GM06990 (cell line): ENCODE results near the gene CNOT2.

Experiments used
- DNase-seq: peaks from one replicate; pipeline ENCODE4 v3.0.0-alpha.2; 2011; ENCODE audit not compliant: insufficient read length; ENCODE audit errors: extremely low read depth
- H3K27me3 ChIP-seq: replicated peaks from 2 replicates; pipeline ENCODE4 v1.6.0; 2011; ENCODE audit warnings: low read length; ENCODE audit not compliant: control insufficient read depth, insufficient read depth
- H3K36me3 ChIP-seq: 2 replicates; pipeline ENCODE4 v1.5.1; 2011; ENCODE audit warnings: low read length; ENCODE audit not compliant: control insufficient read depth, insufficient read depth
- H3K4me3 ChIP-seq: replicated peaks from 2 replicates; pipeline ENCODE4 v1.5.1; 2011; ENCODE audit warnings: low read depth, mild to moderate bottlenecking, control low read depth, low read length
- CTCF ChIP-seq: IDR thresholded peaks from 2 replicates; pipeline ENCODE4 v1.5.1; 2011; ENCODE audit warnings: low read length, control low read depth, mild to moderate bottlenecking, inconsistent platforms; ENCODE audit not compliant: insufficient read depth, poor library complexity, severe bottlenecking

CNOT2 gene

DNA sequence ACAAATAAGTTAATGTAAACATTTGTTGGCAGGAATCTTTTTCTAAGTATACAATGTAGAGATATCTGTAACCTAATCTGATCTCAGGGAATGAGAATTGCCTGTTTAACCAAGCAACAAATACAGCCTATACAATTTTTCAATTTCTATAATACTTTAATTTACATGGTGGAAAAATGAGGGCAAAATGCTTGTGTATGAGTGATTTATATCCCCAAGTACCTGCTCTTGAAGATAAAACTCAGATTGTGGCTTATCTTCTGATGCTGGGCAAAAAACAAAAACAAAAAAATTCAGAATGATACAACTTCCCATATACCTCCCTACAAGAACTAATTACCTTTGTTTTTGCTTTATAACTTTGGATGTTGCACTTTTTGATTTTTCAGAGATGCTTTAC is 2.2 kb downstream of the CNOT2 start:
- H3K4me3 ChIP-seq = no peak overlapping the region
- H3K36me3 ChIP-seq = no peaks in the 10 kb centered on the region; the same call in 1 of the 2 replicates
- no peak for DNase-seq
- no peaks in the 10 kb centered on the region for H3K27me3 ChIP-seq
- TF ChIP-seq CTCF = no peak

DNA sequence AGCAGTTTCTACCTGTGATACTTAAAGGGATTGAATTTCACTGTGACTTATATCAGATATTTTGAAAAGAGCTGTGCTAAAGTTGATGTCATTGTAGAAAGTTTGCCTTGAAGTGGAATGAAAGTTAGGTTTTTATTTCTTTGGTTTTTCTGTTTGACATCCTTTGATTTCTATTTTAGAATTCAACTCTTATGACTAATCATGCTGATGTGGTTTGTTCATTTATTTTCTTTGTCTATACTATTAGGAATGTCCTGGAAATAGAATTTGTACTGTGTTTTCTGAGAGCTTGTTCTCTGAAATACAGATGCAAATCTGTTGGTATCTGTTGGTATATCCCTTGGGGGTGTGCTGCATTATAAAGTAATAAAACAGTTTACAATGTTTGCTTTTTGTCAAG is 3.3 kb downstream of the CNOT2 start:
- Histone ChIP-seq H3K27me3 (no peaks in the 10 kb centered on the region), H3K36me3 (no peaks in the 10 kb centered on the region), H3K4me3 (no peak overlapping the region)
- DNase-seq = no peak
- TF ChIP-seq CTCF = no peak

DNA sequence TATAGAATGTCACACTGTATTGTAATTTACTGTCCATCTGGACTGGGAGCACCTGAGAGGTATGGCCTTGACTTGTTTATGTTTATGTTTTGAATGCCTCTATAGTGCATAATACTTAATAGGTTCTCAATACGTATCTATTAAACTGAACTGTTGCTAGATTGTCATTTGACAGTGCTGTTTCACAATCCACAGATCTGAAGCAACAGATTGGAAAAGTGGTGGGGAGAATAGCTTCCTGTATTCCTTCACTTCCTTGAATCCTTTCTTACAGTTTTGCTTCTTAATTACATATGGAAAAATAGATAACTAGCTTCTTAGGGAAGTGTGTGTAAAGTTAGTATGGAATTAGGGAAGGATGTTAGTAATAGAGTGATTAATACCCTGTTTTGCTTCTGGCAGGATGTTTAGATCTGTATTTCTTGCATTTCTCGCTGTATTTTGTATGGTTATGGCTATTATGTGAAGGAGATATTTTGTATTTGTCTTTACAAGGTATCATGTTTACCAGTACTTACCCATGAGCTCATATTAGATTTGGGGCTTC is 4.5 kb downstream of the CNOT2 start:
- DNase-seq = no peak
- TF ChIP-seq CTCF = no peak
- Histone ChIP-seq H3K36me3 (no peaks in the 10 kb centered on the region; the same call in 1 of the 2 replicates), H3K27me3 (no peaks in the 10 kb centered on the region), H3K4me3 (no peak overlapping the region)

GRCh38 chr12:70248876-70249275 is 5.6 kb downstream of the CNOT2 start:
- DNase-seq = no peak
- Histone ChIP-seq H3K4me3 (no peak overlapping the region), H3K36me3 (no peaks in the 10 kb centered on the region; the same call in 1 of the 2 replicates), H3K27me3 (no peaks in the 10 kb centered on the region)
- TF ChIP-seq CTCF = no peak

GRCh38 chr12:70249903-70250302 is 6.7 kb downstream of the CNOT2 start:
- TF ChIP-seq CTCF = no peak
- DNase-seq = no peak
- Histone ChIP-seq H3K36me3 (no peaks in the 10 kb centered on the region; the same call in 1 of the 2 replicates), H3K27me3 (no peaks in the 10 kb centered on the region), H3K4me3 (no peak overlapping the region)

DNA sequence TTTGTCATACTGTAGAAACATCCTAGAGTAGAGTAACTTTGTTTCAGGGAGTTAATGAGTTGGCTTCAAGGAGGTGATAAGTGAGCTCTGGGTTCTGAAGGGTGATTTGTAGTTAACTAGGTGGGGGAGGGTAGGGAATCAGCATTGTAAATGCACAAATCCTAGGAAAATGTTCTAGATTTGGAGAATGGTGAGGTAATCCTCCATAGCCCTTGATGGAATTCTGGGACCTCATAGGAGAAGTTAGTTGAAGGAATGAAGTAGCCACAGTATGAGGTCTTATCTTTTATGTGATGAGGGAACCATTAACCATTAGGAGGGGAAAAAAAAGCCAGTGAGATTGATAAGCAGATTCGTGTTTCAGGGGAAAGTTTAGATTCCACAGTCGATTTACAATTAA is 8.0 kb downstream of the CNOT2 start:
- Histone ChIP-seq H3K4me3 (no peak overlapping the region), H3K36me3 (no peaks in the 10 kb centered on the region; the same call in 1 of the 2 replicates)
- DNase-seq = no peak

More for the DNA sequence above, 8.0 kb downstream of the CNOT2 start:
- no peaks in the 10 kb centered on the region for H3K27me3 ChIP-seq
- no peak for TF ChIP-seq CTCF
